ENCODE results near the gene MTAP.

MTAP gene

DNA sequence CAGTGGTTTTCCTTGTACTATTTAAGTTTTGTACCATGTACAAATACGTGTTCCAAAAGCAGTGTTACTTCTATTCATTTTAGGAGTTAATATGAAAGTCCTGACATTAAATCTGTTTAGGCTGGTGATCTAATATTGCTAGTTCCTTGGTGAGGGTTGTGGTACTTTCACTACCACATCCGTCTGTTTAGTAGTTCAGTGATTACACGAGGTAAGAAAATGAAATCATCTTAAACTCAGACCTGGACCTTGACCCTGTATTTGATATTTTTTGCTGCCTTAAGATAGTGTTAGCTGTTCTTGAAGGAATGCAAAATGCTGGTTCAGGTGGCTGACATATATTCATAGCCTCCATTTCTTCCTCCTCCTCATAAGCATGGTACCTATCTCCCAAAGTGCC is 50.3 kb downstream of the MTAP start:
- Histone ChIP-seq H3K4me3 (ENCODE audit: low read depth, low read length) (no peak overlapping the region), H3K36me3 (ENCODE audit: control insufficient read depth in 2 of 2, insufficient read depth in 1 of 2, low read length in 2 of 2) (peaks cover 4 to 62% of the 10 kb centered on the region in 2 experiments), H3K4me1 (ENCODE audit: control insufficient read depth, insufficient read depth, low read length) (no peaks in the 10 kb centered on the region), H3K9me3 (ENCODE audit: control insufficient read depth, insufficient read depth, low read depth, low read length) (no peaks in the 10 kb centered on the region), H3K27ac (ENCODE audit: extremely low read depth, low read depth, low read length) (no peak overlapping the region)
- CTCF ChIA-PET, result no interaction called here
- no peak for TF ChIP-seq ZNF670 (tag by site-specific recombination; IDR thresholded peaks at IDR 0.05; ENCODE audit: low read depth)
- no peak for TF ChIP-seq ZFHX2 (tag by site-specific recombination; conservative IDR thresholded peaks at IDR 0.05)
- TF ChIP-seq REPIN1 (tag by site-specific recombination; IDR thresholded peaks at IDR 0.05; ENCODE audit: low read depth), result no peak
- TF ChIP-seq ZNF426 (tag by site-specific recombination; IDR thresholded peaks at IDR 0.05), result no peak
- no peak for TF ChIP-seq ZNF133 (tag by site-specific recombination; IDR thresholded peaks at IDR 0.05)
- TF ChIP-seq ZNF549 (tag by site-specific recombination; IDR thresholded peaks at IDR 0.05), result no peak
- no peak for TF ChIP-seq ZNF558 (tag by site-specific recombination; IDR thresholded peaks at IDR 0.05)
- TF ChIP-seq ZNF561 (tag by site-specific recombination; IDR thresholded peaks at IDR 0.05; ENCODE audit: borderline replicate concordance), result no peak
- no peak for TF ChIP-seq ZNF2 (tag by site-specific recombination; IDR thresholded peaks at IDR 0.05)
- TF ChIP-seq, protein P1, sequence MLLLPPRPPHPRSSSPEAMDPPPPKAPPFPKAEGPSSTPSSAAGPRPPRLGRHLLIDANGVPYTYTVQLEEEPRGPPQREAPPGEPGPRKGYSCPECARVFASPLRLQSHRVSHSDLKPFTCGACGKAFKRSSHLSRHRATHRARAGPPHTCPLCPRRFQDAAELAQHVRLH (tag by site-specific recombination; IDR thresholded peaks at IDR 0.05), result no peak
- TF ChIP-seq ZNF214 (tag by site-specific recombination; IDR thresholded peaks at IDR 0.05; ENCODE audit: borderline replicate concordance), result no peak
- POLR2A ChIA-PET, result no interaction called here

DNA sequence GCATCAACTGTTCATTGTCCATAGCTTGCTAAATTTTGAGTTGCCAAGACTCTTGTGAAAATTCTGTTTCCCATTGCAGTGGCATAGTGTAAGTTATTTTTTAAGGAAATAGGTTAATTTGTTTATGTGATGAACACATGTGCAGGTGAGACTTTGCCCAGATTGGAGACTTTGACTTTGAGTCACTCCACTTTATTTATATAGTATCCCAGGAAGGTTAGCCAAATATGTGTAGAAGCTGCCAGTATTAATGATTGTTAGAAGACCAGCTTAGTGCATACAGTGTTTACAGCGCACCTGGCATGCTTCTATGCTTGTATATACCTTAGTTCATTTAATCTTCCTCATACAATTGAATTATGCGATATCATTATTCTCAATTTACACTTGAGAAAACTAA is 51.0 kb downstream of the MTAP start:
- CTCF ChIA-PET, result interaction anchor here (0.6 kb wide), 1 partner anchor 40 kb away, joined by 3 read pairs; no protein-coding TSS in a partner anchor
- no peaks in the 10 kb centered on the region for H3K4me1 ChIP-seq (ENCODE audit: control insufficient read depth, insufficient read depth, low read length)
- TF ChIP-seq ZFHX2 (tag by site-specific recombination; conservative IDR thresholded peaks at IDR 0.05) (no peak), ZNF785 (tag by site-specific recombination; IDR thresholded peaks at IDR 0.05) (no peak), ZNF768 (tag by site-specific recombination; IDR thresholded peaks at IDR 0.05) (no peak), ZNF184 (tag by site-specific recombination; IDR thresholded peaks at IDR 0.05) (no peak), ZNF16 (tag by site-specific recombination; IDR thresholded peaks at IDR 0.05; ENCODE audit: low read depth) (no peak), HOXA7 (CRISPR knock-in tag; IDR thresholded peaks at IDR 0.05; ENCODE audit: borderline replicate concordance) (no peak), TCF7L2 (IDR thresholded peaks at IDR 0.05; ENCODE audit: borderline replicate concordance, low read depth, low read length) (no peak), SCRT1 (tag by site-specific recombination; IDR thresholded peaks at IDR 0.05; ENCODE audit: borderline replicate concordance) (no peak), PRDM1 (tag by site-specific recombination; IDR thresholded peaks at IDR 0.05) (no peak), KLF16 (tag by site-specific recombination; IDR thresholded peaks at IDR 0.05) (no peak), SETDB1 (IDR thresholded peaks at IDR 0.05; ENCODE audit: insufficient read length, low read length) (no peak)
- TF ChIP-seq, protein P2, sequence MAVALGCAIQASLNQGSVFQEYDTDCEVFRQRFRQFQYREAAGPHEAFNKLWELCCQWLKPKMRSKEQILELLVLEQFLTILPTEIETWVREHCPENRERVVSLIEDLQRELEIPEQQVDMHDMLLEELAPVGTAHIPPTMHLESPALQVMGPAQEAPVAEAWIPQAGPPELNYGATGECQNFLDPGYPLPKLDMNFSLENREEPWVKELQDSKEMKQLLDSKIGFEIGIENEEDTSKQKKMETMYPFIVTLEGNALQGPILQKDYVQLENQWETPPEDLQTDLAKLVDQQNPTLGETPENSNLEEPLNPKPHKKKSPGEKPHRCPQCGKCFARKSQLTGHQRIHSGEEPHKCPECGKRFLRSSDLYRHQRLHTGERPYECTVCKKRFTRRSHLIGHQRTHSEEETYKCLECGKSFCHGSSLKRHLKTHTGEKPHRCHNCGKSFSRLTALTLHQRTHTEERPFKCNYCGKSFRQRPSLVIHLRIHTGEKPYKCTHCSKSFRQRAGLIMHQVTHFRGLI (tag by site-specific recombination; IDR thresholded peaks at IDR 0.05), result no peak
- TF ChIP-seq, protein P3, sequence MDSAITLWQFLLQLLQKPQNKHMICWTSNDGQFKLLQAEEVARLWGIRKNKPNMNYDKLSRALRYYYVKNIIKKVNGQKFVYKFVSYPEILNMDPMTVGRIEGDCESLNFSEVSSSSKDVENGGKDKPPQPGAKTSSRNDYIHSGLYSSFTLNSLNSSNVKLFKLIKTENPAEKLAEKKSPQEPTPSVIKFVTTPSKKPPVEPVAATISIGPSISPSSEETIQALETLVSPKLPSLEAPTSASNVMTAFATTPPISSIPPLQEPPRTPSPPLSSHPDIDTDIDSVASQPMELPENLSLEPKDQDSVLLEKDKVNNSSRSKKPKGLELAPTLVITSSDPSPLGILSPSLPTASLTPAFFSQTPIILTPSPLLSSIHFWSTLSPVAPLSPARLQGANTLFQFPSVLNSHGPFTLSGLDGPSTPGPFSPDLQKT (IDR thresholded peaks at IDR 0.05; ENCODE audit: borderline replicate concordance, low read depth, low read length), result no peak
- TF ChIP-seq, protein P4, sequence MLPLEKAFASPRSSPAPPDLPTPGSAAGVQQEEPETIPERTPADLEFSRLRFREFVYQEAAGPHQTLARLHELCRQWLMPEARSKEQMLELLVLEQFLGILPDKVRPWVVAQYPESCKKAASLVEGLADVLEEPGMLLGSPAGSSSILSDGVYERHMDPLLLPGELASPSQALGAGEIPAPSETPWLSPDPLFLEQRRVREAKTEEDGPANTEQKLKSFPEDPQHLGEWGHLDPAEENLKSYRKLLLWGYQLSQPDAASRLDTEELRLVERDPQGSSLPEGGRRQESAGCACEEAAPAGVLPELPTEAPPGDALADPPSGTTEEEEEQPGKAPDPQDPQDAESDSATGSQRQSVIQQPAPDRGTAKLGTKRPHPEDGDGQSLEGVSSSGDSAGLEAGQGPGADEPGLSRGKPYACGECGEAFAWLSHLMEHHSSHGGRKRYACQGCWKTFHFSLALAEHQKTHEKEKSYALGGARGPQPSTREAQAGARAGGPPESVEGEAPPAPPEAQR (tag by site-specific recombination; IDR thresholded peaks at IDR 0.05), result no peak
- TF ChIP-seq, protein P5, sequence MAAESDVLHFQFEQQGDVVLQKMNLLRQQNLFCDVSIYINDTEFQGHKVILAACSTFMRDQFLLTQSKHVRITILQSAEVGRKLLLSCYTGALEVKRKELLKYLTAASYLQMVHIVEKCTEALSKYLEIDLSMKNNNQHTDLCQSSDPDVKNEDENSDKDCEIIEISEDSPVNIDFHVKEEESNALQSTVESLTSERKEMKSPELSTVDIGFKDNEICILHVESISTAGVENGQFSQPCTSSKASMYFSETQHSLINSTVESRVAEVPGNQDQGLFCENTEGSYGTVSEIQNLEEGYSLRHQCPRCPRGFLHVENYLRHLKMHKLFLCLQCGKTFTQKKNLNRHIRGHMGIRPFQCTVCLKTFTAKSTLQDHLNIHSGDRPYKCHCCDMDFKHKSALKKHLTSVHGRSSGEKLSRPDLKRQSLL (tag by site-specific recombination; IDR thresholded peaks at IDR 0.05), result no peak

More for the DNA sequence above, 51.0 kb downstream of the MTAP start:
- Histone ChIP-seq H3K36me3 (ENCODE audit: control insufficient read depth in 2 of 2, insufficient read depth in 1 of 2, low read length in 2 of 2) (peaks cover 9 to 67% of the 10 kb centered on the region in 2 experiments), H3K27ac (ENCODE audit: extremely low read depth, low read depth, low read length) (no peak overlapping the region), H3K4me3 (ENCODE audit: low read depth, low read length) (no peak overlapping the region), H3K9me3 (ENCODE audit: control insufficient read depth, insufficient read depth, low read depth, low read length) (no peaks in the 10 kb centered on the region)
- POLR2A ChIA-PET, result interaction anchor here (1.4 kb wide), 1 partner anchor 17 kb away, joined by 4 read pairs; no protein-coding TSS in a partner anchor
